GM12878 (cell line): Measurements from ENCODE around the gene SLC1A6. TPM values are rescaled to one million over a fixed set of nuclear protein-coding genes. Genes with fewer than 3 reads are reported as not detected.

Experiments used
- ATAC-seq: fragments of 200-7000 bp; cut with Tn5 transposase; 3 replicates; pipeline ENCODE4 v1.9.1; 2020; ENCODE audit warnings: mild to moderate bottlenecking, moderate library complexity
- BruUV-seq: library from RNA; stranded (reverse); fragments of 400-500 nt; replicated peaks from 2 replicates; lab custom pipeline; 2021; lab: Mats Ljungman, UMichigan
- CTCF ChIA-PET: fragments of 300-600 bp; sonication (Branson Sonifier 250); formaldehyde crosslinking; extraction: SDS; loops from one replicate; lab custom pipeline; 2021; ENCODE audit warnings: inconsistent platforms; lab: Yijun Ruan, JAX
- POLR2A ChIA-PET: fragments of 350-600 bp; formaldehyde crosslinking; extraction: SDS; loops from one replicate; lab custom pipeline; 2021; ENCODE audit warnings: inconsistent platforms; lab: Charles Lee
- RAD21 ChIA-PET: fragments of 300-600 bp; sonication (Branson Sonifier 250); formaldehyde crosslinking; loops from one replicate; lab custom pipeline; 2023; ENCODE audit warnings: antibody characterized with exemption; ENCODE audit not compliant: unreplicated experiment; lab: Charles Lee
- SMC1A ChIA-PET: fragments of 300-600 bp; sonication (Branson Sonifier 250); formaldehyde crosslinking; loops from one replicate; lab custom pipeline; 2023; ENCODE audit not compliant: unreplicated experiment, uncharacterized antibody; lab: Charles Lee
- DNase-seq: peaks from one replicate; pipeline ENCODE4 v3.0.0-alpha.2; 2011; ENCODE audit warnings: low read depth, low spot score
- FAIRE-seq: peaks from 3 replicates; lab custom pipeline; 2011; peaks lifted over from hg19 to GRCh38; lab: Jason Lieb, UNC
- H2AFZ ChIP-seq: 2 replicates; pipeline ENCODE4 v1.6.0; 2011; ENCODE audit warnings: low read depth, low read length, control low read depth; ENCODE audit not compliant: control insufficient read depth
- H3K27ac ChIP-seq: 2 replicates; pipeline ENCODE4 v1.5.1; 2011; ENCODE audit warnings: control low read depth; ENCODE audit not compliant: control insufficient read depth, insufficient read depth
- H3K27me3 ChIP-seq, 2 experiments: replicated peaks in 1 of 2; 2 replicates each; pipeline versions ENCODE4 v1.6.0 to v1.6.1; 2011; ENCODE audit warnings: low read length in 1 of 2; ENCODE audit not compliant: control insufficient read depth in 2 of 2, insufficient read depth in 2 of 2
- H3K36me3 ChIP-seq, 2 experiments: 2 replicates each; pipeline ENCODE4 v1.5.1; 2011; ENCODE audit warnings: low read length in 1 of 2; ENCODE audit not compliant: control insufficient read depth in 2 of 2, insufficient read depth in 2 of 2
- H3K4me1 ChIP-seq: 2 replicates; pipeline ENCODE4 v1.6.1; 2011; ENCODE audit warnings: mild to moderate bottlenecking, low read length, moderate library complexity, mixed read lengths; ENCODE audit not compliant: control insufficient read depth, insufficient read depth
- H3K4me2 ChIP-seq: 2 replicates; pipeline ENCODE4 v1.6.0; 2011; ENCODE audit warnings: control low read depth; ENCODE audit not compliant: control insufficient read depth, insufficient read depth
- H3K4me3 ChIP-seq: fragments of 200-600 bp; sonication (generic); 2 replicates; pipeline ENCODE4 v1.5.1; 2016
- H3K79me2 ChIP-seq: 2 replicates; pipeline ENCODE4 v1.6.0; 2011; ENCODE audit warnings: low read length; ENCODE audit not compliant: control insufficient read depth, insufficient read depth
- H3K9ac ChIP-seq: 2 replicates; pipeline ENCODE4 v1.8.0; 2011; ENCODE audit warnings: low read length, control low read depth, mixed read lengths; ENCODE audit not compliant: control insufficient read depth, insufficient read depth
- H3K9me3 ChIP-seq: replicated peaks from 3 replicates; pipeline ENCODE4 v1.5.1; 2011; ENCODE audit warnings: mild to moderate bottlenecking, low read length; ENCODE audit not compliant: control insufficient read depth, insufficient read depth
- H4K20me1 ChIP-seq: 2 replicates; pipeline ENCODE4 v1.6.0; 2011; ENCODE audit not compliant: control insufficient read depth, insufficient read depth
- BCL11A ChIP-seq: IDR thresholded peaks from 2 replicates; pipeline ENCODE4 v1.6.1; 2011; ENCODE audit warnings: low read depth, low read length
- FOXK2 ChIP-seq: fragments of 450-650 bp; IDR thresholded peaks from 2 replicates; pipeline ENCODE4 v1.6.1; 2017; ENCODE audit warnings: mild to moderate bottlenecking, moderate library complexity
- GABPA ChIP-seq: IDR thresholded peaks from 2 replicates; pipeline ENCODE4 v1.6.1; 2014; ENCODE audit warnings: antibody characterized with exemption, low read depth, mild to moderate bottlenecking, inconsistent platforms
- HDAC6 ChIP-seq: fragments of 200-600 bp; sonication (generic); IDR thresholded peaks from one replicate; pipeline ENCODE4 v1.8.0; 2017; ENCODE audit warnings: antibody characterized with exemption; ENCODE audit not compliant: unreplicated experiment
- NBN ChIP-seq: fragments of 450-650 bp; IDR thresholded peaks from 2 replicates; pipeline ENCODE4 v1.6.1; 2016
- NFIC ChIP-seq: IDR thresholded peaks from 2 replicates; pipeline ENCODE4 v1.6.1; 2012; ENCODE audit warnings: low read depth, mild to moderate bottlenecking, inconsistent platforms, low read length, moderate library complexity
- NR2F1 ChIP-seq: fragments of 450-650 bp; conservative IDR thresholded peaks from 2 replicates; pipeline ENCODE4 v1.6.1; 2017; ENCODE audit warnings: mild to moderate bottlenecking
- PAX8 ChIP-seq: fragments of 450-650 bp; IDR thresholded peaks from 2 replicates; pipeline ENCODE4 v1.6.1; 2017; ENCODE audit warnings: mild to moderate bottlenecking, moderate library complexity
- POLR2A ChIP-seq: IDR thresholded peaks from 2 replicates; pipeline ENCODE4 v1.6.1; 2011; ENCODE audit warnings: low read depth, mild to moderate bottlenecking, low read length
- POU2F2 ChIP-seq: IDR thresholded peaks from 3 replicates; pipeline ENCODE4 v1.6.1; 2011; ENCODE audit warnings: low read depth, mild to moderate bottlenecking, low read length, borderline replicate concordance
- RCOR1 ChIP-seq: conservative IDR thresholded peaks from 2 replicates; pipeline ENCODE4 v1.6.1; 2012; ENCODE audit warnings: low read depth, low read length, improper control_type of control experiment
- SMAD1 ChIP-seq: fragments of 450-650 bp; IDR thresholded peaks from 2 replicates; pipeline ENCODE4 v1.6.1; 2018; ENCODE audit warnings: mild to moderate bottlenecking, low read depth; ENCODE audit not compliant: partially characterized antibody
- ZNF384 ChIP-seq: IDR thresholded peaks from 2 replicates; pipeline ENCODE4 v1.6.1; 2012; ENCODE audit warnings: low read depth, mild to moderate bottlenecking, low read length, improper control_type of control experiment, borderline replicate concordance
- ZNF622 ChIP-seq: fragments of 450-650 bp; IDR thresholded peaks from 2 replicates; pipeline ENCODE4 v1.6.1; 2017; ENCODE audit warnings: mild to moderate bottlenecking, inconsistent platforms
- ZSCAN29 ChIP-seq: fragments of 450-650 bp; IDR thresholded peaks from 2 replicates; pipeline ENCODE4 v1.6.1; 2017; ENCODE audit warnings: mild to moderate bottlenecking, moderate library complexity
- WGBS: methylation state at CpG from one replicate; pipeline ENCODE4 v1.1.6; 2016; ENCODE audit warnings: low lambda C conversion rate; ENCODE audit not compliant: insufficient replicate concordance, insufficient coverage; ENCODE audit errors: missing lambda C conversion rate; 5-methylcytosine and 5-hydroxymethylcytosine counted together
- in situ Hi-C: fragments of 300-500 bp; cut with MboI; formaldehyde crosslinking; loops from 9 replicates; pipeline ENCODE4 v1.14.3; 2018; ENCODE audit warnings: mixed read lengths
- intact Hi-C: fragments of 100-400 bp; cut with micrococcal nuclease; formaldehyde crosslinking; loops from one replicate; pipeline ENCODE4 v1.14.2; 2022; ENCODE audit not compliant: unreplicated experiment
- polyA plus RNA-seq, 11 experiments: library from polyadenylated mRNA; depleted of rRNA in 4 of 11; unstranded in 6 of 11; stranded (reverse) in 5 of 11; fragments of >200 nt; fragmentation: Nextera tagmentation in 4 of 11; fragmentation: Illumina TruSeq in 1 of 11; extraction: Ambion mirVana in 4 of 11; extraction: Trizol in 1 of 11; gene quantifications; 1 replicate in 1 of 11; 2 replicates in 10 of 11; pipeline versions ENCODE4 v1.2.1 to v1.2.3, GENCODE V29; 2011 to 2016; ENCODE audit warnings: inconsistent platforms in 2 of 11, missing spikeins in 2 of 11, low read depth in 1 of 11
- total RNA-seq, 4 experiments: library from RNA; depleted of rRNA in 3 of 4; stranded (reverse); fragments of >200 nt in 3 of 4; fragmentation: Illumina TruSeq in 1 of 4; extraction: Trizol in 1 of 4; gene quantifications; 2 replicates each; pipeline versions ENCODE4 v1.2.1 to v1.2.3, GENCODE V29; 2013 to 2021
- TF ChIP-seq, protein P1 (sequence below): fragments of 450-650 bp; IDR thresholded peaks from 2 replicates; pipeline ENCODE4 v1.6.1; 2018; ENCODE audit warnings: borderline replicate concordance, mild to moderate bottlenecking; ENCODE audit not compliant: partially characterized antibody
- TF ChIP-seq, protein P2 (sequence below): fragments of 450-650 bp; IDR thresholded peaks from 2 replicates; pipeline ENCODE4 v1.6.1; 2017; ENCODE audit warnings: mild to moderate bottlenecking
- TF ChIP-seq, protein P3 (sequence below): IDR thresholded peaks from 2 replicates; pipeline ENCODE4 v1.6.1; 2012; ENCODE audit warnings: low read depth, low read length, improper control_type of control experiment

The SLC1A6 gene
- total and polyA plus RNA-seq, 10 of the 15 experiments (the other 5 are each of a cell fraction or from before 2014, with no cell fraction given): 0.06 TPM; not detected in 9

DNA sequence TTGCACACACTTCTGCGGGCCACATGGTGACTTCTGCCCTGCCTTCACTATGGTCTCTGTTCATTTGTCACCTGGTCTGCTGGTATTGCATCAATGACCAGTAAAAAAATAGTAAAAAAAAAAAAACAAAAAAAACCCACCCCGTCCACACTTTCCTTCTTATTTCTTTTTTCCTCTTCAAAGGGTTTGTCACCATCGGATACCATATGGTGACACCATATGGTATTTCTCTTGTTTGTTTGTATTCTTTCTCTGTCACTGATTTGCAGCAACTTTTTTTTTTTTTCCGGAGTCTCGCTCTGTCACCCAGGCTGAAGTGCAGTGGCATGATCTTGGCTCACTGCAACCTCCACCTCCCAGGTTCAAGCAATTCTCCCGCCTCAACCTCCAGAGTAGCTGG lies 64.5 kb downstream of the SLC1A6 start:
- BruUV-seq: no TSS peak
- ChIA-PET SMC1A (no interaction called here), POLR2A (no interaction called here), CTCF (no interaction called here), RAD21 (interaction anchor here (0.7 kb wide), 1 partner anchor 56 kb away, joined by 3 read pairs; no protein-coding TSS in a partner anchor)
- Histone ChIP-seq H3K27me3 (no peaks in the 10 kb centered on the region), H2AFZ (no peak overlapping the region), H3K79me2 (no peaks in the 10 kb centered on the region), H3K4me2 (no peak overlapping the region), H4K20me1 (no peaks in the 10 kb centered on the region), H3K9me3 (no peaks in the 10 kb centered on the region; the same call in 2 of the 3 replicates), H3K9ac (no peak overlapping the region), H3K4me1 (no peaks in the 10 kb centered on the region), H3K4me3 (no peak overlapping the region), H3K36me3 (no peaks in the 10 kb centered on the region), H3K27ac (no peak overlapping the region)
- ATAC-seq (no peak), DNase-seq (no peak), FAIRE-seq (no peak)
- WGBS: 66% methylated on average over 6 of the region's 6 CpGs
- TF ChIP-seq POLR2A: no peak
- no peak for TF ChIP-seq FOXK2
- no peak for TF ChIP-seq HDAC6
- TF ChIP-seq ZNF384: no peak
- TF ChIP-seq, protein P1, sequence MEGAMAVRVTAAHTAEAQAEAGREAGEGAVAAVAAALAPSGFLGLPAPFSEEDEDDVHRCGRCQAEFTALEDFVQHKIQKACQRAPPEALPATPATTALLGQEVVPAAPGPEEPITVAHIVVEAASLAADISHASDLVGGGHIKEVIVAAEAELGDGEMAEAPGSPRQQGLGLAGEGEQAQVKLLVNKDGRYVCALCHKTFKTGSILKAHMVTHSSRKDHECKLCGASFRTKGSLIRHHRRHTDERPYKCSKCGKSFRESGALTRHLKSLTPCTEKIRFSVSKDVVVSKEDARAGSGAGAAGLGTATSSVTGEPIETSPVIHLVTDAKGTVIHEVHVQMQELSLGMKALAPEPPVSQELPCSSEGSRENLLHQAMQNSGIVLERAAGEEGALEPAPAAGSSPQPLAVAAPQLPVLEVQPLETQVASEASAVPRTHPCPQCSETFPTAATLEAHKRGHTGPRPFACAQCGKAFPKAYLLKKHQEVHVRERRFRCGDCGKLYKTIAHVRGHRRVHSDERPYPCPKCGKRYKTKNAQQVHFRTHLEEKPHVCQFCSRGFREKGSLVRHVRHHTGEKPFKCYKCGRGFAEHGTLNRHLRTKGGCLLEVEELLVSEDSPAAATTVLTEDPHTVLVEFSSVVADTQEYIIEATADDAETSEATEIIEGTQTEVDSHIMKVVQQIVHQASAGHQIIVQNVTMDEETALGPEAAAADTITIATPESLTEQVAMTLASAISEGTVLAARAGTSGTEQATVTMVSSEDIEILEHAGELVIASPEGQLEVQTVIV: no peak
- no peak for TF ChIP-seq NBN
- TF ChIP-seq PAX8: no peak
- no peak for TF ChIP-seq NFIC
- TF ChIP-seq NR2F1: no peak
- no peak for TF ChIP-seq RCOR1
- TF ChIP-seq SMAD1: no peak
- TF ChIP-seq ZNF622: no peak
- TF ChIP-seq GABPA: no peak
- TF ChIP-seq POU2F2: no peak
- TF ChIP-seq, protein P2, sequence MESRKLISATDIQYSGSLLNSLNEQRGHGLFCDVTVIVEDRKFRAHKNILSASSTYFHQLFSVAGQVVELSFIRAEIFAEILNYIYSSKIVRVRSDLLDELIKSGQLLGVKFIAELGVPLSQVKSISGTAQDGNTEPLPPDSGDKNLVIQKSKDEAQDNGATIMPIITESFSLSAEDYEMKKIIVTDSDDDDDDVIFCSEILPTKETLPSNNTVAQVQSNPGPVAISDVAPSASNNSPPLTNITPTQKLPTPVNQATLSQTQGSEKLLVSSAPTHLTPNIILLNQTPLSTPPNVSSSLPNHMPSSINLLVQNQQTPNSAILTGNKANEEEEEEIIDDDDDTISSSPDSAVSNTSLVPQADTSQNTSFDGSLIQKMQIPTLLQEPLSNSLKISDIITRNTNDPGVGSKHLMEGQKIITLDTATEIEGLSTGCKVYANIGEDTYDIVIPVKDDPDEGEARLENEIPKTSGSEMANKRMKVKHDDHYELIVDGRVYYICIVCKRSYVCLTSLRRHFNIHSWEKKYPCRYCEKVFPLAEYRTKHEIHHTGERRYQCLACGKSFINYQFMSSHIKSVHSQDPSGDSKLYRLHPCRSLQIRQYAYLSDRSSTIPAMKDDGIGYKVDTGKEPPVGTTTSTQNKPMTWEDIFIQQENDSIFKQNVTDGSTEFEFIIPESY: no peak
- TF ChIP-seq, protein P3, sequence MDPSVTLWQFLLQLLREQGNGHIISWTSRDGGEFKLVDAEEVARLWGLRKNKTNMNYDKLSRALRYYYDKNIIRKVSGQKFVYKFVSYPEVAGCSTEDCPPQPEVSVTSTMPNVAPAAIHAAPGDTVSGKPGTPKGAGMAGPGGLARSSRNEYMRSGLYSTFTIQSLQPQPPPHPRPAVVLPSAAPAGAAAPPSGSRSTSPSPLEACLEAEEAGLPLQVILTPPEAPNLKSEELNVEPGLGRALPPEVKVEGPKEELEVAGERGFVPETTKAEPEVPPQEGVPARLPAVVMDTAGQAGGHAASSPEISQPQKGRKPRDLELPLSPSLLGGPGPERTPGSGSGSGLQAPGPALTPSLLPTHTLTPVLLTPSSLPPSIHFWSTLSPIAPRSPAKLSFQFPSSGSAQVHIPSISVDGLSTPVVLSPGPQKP: no peak
- no peak for TF ChIP-seq BCL11A
- no peak for TF ChIP-seq ZSCAN29
- intact Hi-C loops (no loop called here), in situ Hi-C loops (no loop called here)
